Putamen (tissue), 1 donor: ENCODE measurements around the gene TMEM179.
"Not testable (repeated sequence)": the region's sequence is repeated elsewhere in the genome, so short reads cannot be mapped to it uniquely, and the experiment has no call there.

Experiments used
- DNase-seq: peaks from one replicate; pipeline ENCODE4 v3.0.0-alpha.2; 2016; ENCODE audit warnings: low spot score

TMEM179 gene

DNA sequence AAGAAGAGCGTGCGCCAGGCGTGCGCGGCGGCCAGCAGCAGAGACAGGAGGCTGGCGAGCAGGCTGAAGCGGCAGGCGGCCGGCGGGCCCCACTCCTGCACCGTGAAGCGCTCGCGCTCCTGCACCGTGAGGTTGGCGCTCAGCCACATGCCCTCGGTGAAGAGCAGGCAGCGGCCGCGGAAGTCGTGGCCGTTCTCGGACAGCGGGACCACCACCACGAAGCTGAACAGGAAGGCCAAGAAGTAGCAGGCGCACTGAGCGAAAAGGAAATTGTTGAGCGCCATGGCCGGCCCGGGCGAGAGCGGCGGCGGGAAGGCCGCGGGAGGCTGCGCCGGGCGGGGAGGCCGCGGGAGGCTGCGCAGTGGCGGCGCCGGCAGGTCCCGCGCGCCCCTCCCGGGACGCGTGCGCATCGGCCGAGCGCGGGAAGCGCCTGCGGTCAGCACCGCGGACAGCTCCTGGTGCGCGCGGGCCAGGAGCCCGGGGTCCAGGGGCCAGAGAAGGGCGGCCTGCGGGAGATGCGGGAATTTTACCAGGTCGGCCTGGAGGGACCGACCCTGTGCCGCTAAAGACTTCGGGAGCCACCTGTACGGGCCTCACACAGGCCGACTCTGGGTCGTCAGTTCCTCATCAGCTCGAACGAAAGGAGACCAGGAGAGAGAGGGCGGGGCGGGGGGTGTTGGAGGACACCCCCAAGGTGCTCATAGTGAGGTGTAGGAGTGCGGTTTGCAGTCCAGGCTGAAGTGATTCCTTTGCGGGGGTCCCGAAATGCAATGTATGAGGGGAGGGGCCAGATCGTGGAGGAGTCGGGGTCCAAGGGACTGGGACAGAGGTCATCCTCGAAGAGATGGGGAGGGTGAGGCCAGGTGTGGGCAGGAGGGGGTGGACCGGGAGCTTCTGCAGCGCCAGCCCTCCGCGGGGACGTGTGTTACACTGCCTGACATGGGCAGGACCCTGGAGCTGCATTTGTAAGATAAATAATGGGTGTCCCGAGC lies at the start of gene TMEM179:
Gene TMEM179 (minus strand): TSS at position 315 of the 992 bp plus-strand sequence. CDS start 31 bp downstream, at position 284.
- no peak for DNase-seq

DNA sequence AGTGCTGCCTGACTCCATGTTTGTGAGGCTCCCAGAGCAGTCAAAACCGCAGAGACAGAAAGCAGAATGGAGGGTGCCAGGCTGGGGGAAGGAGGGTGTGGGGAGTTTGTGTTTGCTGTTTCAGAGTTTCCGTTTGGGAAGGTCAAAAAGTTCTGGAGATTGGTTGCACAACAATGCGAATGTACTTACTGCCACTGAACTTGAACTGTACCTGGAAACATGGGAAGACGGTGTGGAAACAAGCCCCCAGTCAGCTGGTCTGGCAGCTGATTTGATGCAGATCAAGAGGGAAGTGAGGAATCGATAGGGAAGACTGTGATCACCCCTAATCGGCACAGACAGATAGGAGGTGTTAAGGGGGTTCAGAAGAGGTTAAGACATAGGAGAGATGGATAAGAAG lies 49.5 kb upstream of the TMEM179 start:
- DNase-seq = no peak

DNA sequence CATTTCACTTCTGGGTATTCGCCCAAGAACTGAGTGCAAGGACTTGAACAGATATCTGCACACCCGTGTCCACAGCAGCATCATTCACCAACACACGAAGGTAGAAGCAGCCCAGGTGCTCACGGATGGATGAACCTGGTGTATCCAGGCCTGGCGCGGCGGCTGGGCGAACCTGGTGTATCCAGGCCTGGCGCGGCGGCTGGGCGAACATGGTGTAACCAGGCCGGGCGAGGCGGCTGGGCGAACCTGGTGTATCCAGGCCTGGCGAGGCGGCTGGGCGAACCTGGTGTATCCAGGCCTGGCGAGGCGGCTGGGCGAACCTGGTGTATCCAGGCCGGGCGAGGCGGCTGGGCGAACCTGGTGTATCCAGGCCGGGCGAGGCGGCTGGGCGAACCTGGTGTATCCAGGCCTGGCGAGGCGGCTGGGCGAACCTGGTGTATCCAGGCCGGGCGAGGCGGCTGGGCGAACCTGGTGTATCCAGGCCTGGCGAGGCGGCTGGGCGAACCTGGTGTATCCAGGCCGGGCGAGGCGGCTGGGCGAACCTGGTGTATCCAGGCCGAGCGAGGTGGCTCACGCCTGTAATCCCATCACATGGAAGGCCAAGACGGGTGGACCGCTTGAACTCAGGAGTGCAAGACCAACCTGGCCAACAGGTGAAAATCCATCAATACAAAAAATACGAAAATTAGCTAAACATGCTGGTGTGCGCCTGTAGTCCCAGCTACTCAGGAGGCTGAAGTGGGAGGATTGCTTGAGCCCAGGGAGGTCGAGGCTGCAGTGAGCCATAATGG lies 48.8 kb upstream of the TMEM179 start:
- DNase-seq = not testable (repeated sequence)

DNA sequence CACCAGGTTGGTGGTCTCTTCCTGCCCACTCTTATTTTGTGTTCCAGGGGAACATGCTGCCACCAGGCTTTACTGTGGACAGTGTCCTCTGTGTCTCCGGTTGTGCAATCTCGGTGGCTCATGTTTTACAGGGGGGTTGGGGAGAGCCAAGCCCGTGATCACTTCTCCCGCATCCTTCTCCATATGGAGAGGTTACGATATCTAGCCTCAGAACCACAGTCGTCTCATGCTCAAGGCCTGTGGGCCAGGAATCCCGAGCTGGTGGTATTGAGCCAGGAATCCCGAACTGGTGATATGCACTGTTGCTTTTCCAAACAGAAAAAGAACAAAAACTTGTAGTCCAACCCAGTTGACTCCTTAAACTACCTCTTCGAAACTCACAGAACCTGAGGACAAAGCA lies 47.8 kb upstream of the TMEM179 start:
- DNase-seq = no peak

DNA sequence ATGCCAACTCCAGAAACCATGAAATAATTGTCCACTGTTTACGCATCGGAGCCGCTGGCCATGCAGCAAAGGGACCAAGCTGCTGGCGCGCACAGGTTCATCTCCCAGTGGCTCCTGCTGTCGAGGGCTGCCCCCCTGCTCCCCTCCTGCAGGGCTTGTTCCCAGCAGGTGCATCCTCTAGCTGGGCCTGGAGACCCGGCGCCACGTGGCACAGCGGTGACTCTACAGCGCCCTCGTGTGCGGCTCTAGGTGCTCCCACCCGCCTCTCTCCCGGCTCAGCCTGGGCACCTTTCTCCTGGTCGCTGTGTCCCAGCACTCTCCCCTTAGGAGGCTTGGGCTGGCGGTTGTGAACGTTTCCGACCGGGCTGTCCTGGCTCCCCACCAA lies 47.3 kb upstream of the TMEM179 start:
- no peak for DNase-seq

DNA sequence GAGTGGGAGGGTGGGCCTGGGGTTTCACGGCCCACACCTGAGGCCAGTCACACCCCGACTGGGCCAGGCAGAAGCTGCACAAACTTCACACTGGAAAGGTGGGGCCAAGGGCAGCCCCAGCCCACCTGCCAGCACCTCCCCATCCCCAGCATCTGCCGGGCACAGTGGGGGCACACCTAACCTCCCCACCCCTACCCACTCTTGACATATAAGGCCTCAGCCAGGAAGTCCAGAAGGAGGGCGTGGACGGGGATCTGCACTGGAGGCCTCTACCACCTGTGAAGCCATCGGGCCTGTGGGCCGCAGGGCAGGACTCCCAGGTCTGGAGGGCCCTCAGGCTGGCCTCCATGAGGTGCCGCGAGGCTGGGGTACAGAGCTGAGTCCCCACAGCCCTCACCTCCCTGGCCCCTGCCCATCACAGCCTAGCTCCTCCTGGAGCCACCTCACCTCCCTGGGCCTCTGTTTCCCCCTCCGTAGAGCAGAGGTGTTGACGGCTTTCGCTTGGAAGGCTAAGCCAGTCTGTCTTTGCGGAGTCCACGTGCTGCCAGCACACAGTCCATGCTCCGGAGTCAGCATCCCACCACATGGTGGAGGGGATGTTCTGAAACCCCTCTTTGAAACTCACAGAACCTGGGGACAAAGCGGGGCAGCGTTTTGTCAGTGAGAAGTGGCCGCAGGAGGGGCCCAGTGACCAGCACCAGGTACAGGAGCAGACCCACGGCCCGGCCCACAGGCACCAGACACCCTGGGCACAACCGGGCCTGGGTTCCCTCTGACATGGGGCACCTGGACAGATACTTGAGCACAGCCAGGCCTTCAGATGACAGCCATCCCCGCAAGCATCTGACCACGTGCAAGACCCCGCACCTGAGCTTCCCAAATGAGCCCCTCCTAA lies 46.7 kb upstream of the TMEM179 start:
- no peak for DNase-seq

- DNase-seq = peak; percentile 59
These were observed 45.7 kb upstream of the TMEM179 start for GRCh38 chr14:104650057-104650980.

DNA sequence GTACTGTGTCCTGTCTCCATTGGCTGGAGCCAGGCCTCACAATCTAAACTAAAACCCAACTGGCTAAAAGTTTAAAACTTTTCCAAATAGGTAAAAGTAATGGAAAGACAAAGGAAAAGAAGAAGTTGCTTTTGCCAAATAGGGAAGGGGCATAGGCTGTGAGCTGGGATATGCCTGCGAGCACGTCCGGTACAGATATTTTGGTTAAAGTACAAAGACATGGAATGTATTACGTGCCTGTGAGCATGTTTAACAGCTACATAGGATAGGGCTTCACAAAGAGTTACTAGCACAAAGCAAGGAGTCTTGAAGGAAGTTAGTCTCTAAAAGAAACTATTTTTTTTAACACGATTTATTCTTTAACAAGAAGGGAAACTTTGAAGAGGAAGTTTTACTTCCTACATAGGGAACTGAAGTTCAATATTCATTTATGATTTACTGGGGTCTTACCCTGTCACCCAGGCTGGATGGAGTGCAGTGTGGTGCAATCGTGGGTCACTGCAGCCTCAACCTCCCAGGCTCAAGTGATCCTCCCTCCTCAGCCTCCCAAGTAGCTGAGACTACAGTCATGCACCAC lies 43.0 kb upstream of the TMEM179 start:
- no peak for DNase-seq

GRCh38 chr14:104644656-104645378 lies 40.2 kb upstream of the TMEM179 start:
- DNase-seq = no peak

DNA sequence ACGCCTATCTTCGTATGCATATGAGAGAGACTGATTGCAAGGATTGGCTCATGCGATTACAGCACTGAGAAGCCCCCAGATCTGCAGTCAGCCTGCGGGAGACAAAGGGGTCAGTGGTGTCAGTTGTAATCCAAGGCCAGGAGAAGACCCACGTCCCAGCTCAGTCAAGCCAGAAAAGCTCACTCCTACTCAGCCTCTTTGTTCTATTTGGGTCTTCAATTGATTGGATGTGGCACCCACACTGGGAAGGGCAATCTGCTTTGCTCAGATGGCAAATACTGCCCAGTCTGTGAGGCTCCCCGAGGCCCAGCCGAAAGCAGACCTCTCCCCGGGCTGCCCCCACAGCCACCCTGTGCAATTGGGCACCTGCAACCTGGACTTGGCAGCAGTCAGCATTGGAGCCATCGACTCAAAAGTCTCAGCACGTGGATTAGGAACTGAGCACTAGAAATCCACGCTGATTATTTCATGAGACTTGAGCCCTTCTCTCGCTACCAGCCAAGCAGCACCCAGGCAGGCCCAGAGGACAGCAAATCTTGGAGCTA lies 39.6 kb upstream of the TMEM179 start:
- DNase-seq = no peak

DNA sequence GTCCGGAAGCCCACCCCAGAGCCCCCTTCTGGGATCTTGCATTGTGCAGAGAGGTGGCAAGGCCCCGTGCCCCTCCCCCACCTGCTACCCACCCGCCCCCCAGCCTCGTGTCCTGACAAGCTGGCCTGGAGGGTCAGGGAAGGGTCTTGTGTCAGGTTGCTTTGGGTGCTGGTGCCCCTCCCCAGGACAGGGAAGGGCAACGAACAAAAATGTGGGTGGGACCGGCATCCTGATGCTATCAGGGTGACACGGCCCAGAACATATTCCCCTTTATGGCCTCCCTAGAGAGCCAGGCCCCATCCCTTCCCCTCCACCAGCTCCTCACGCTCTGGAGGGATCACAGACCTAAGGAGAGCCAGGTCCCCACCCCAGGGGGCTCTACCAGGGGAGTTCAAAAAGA lies 38.7 kb upstream of the TMEM179 start:
- DNase-seq = no peak

DNA sequence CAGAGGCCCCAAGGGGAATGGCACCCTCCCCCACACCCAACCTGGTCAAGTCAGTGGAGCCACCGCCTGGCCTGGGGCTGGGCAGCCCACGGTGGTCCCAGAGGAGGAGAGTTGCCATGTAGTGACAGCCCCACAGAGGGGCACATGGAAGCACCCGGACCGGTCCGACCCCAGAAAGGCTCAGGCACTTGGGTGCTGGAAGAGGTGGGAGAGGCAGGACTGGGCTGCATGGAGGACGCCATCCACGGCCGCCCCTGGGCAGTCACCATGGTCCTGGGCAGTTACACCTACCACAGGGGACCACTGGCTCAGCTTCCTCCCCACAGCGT lies 37.9 kb upstream of the TMEM179 start:
- DNase-seq = no peak

DNA sequence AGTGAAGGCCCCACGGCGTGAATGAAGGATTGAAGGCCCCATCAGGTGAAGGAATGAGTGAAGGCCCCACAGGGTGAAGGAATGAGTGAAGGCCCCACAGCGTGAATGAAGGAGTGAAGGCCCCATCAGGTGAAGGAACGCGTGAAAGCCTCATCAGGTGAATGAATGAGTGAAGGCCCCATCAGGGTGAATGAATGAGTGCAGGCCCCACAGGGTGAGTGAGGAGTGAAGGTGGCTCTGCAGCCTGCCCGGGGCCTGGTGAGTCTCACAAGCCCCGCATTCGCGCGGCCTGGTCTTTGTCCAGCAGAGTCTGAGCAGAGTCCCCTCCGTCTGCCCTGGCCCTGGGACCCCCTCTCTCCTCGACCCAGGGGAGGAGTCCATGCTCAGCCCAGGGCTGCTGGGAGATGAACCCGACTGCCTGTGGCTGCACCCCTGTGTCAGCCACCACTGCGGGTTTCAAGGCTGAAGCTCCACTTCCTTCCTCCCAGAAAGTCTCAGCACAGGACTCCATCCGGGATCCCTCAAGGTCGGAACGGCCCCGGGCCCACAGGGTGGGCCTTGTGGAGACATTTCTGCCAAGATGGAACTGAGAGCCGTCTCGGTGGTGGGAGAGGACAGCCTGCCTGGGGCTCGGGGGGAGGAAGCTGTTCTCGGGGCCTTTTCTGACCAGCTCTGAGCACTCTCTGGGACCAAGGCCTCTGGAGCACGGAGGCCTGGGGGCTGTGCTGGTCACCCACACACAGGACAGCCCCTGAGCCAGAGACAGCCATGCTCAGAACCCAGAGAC lies 37.4 kb upstream of the TMEM179 start:
- DNase-seq = no peak

- no peak for DNase-seq
These were observed 36.1 kb upstream of the TMEM179 start for GRCh38 chr14:104640681-104641080.

DNA sequence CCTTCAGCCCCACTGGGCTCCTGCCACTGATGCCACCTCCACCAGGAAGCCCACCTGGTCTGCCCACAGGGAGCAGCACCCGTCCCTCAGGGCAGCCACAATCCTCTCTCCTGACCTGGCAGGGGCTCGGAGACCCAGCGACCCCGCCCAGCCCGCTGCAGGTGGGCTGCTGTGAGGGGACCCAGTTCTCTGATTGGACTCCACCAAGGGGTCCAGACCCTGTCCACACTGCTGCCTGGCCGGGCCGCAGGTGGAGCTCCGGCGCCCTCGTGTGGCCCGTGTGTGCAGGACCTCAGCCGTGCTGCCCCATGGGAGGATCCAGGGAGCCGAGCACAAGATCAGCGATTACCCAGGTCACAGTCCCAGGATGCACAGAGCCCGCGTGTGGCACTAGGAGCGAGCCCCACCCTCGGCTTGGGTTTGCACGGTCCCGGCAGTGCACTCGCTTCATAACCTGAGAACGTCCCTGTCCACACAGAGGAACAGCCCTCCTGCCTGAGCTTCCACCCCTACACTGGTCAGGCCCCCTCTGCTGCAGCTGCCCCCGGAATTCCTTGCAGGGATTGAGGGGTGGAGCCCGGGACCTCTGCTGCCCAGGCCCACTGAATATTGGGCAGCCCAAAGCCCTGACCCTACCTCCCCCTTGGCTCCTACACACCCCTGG lies 35.4 kb upstream of the TMEM179 start:
- DNase-seq = peak; percentile 49

DNA sequence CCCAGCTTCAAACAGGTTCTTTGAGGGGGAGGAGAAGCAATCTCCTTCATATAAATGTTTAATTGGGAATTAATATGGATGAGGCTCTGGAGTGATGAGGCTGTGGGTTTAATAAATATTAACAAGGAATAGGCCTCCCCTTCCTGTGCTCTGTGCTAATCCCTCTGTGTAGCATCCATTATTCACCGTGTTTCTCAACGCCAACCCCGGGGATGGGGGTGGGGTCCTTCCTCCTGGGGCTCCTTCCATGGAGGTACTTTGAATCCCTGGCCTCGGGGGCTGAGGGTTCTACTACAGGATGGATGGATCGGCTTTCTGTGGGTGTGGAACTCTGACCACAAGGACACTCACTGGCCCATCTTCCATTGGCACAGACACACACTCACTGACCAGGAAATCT lies 34.9 kb upstream of the TMEM179 start:
- DNase-seq = no peak

GRCh38 chr14:104638927-104639450 lies 34.4 kb upstream of the TMEM179 start:
- no peak for DNase-seq

GRCh38 chr14:104638190-104638589 lies 33.6 kb upstream of the TMEM179 start:
- DNase-seq = no peak
